Activated CD4-positive, alpha-beta T cell treated with anti-CD3 and anti-CD28 coated beads, Interleukin-2, amount 10 ng/mL, durations not matched to agents 7 days and 5 days (primary cell): Measurements from ENCODE around the gene ARHGAP11A. TPM values are rescaled to one million over a fixed set of nuclear protein-coding genes. Genes with fewer than 3 reads are reported as not detected.

Experiments
- CTCF ChIA-PET: fragments of 350-600 bp; sonication (Branson Sonifier 250); formaldehyde crosslinking; loops from one replicate; lab custom pipeline; 2021; ENCODE audit warnings: antibody characterized with exemption; lab: Charles Lee
- POLR2A ChIA-PET: fragments of 350-600 bp; sonication (Branson Sonifier 250); formaldehyde crosslinking; loops from one replicate; lab custom pipeline; 2021; ENCODE audit warnings: antibody characterized with exemption; lab: Charles Lee
- DNase-seq: peaks from one replicate; pipeline ENCODE4 v3.0.0-alpha.2; 2020
- H3K27ac Mint-ChIP-seq: one replicate; pipeline ENCODE4 v1.8.0; 2021; ENCODE audit warnings: mild to moderate bottlenecking, moderate library complexity, mixed read lengths
- H3K27me3 Mint-ChIP-seq: one replicate; pipeline ENCODE4 v1.8.0; 2021; ENCODE audit warnings: mixed read lengths
- H3K36me3 Mint-ChIP-seq: one replicate; pipeline ENCODE4 v1.8.0; 2021; ENCODE audit warnings: low read depth, mixed read lengths
- H3K4me1 Mint-ChIP-seq: one replicate; pipeline ENCODE4 v1.8.0; 2021; ENCODE audit warnings: mixed read lengths
- H3K4me3 Mint-ChIP-seq: one replicate; pipeline ENCODE4 v1.8.0; 2021; ENCODE audit warnings: mild to moderate bottlenecking, moderate library complexity, mixed read lengths
- H3K9me3 Mint-ChIP-seq: one replicate; pipeline ENCODE4 v1.8.0; 2021; ENCODE audit warnings: mixed read lengths
- total RNA-seq, 2 experiments: library from RNA; stranded (reverse); gene quantifications; one replicate each; pipeline ENCODE4 v1.2.3, GENCODE V29; 2021

The ARHGAP11A gene
- total RNA-seq, 2 experiments from 2014 or later = 148 to 160 TPM

GRCh38 chr15:32659340-32660155, 44.2 kb downstream of the ARHGAP11A start:
- H3K4me3 Mint-ChIP-seq = no peak overlapping the region
- no peak for DNase-seq
- H3K27me3 Mint-ChIP-seq = no peaks in the 10 kb centered on the region
- CTCF ChIA-PET = interaction anchor here (1.3 to 1.8 kb wide), 2 partner anchors 9 to 10 kb away, joined by 4 to 5 read pairs; no protein-coding TSS in a partner anchor
- POLR2A ChIA-PET = no interaction called here
- H3K36me3 Mint-ChIP-seq = peaks cover 22% of the 10 kb centered on the region
- no peak overlapping the region for H3K27ac Mint-ChIP-seq
- H3K4me1 Mint-ChIP-seq = peaks cover 18% of the 10 kb centered on the region
- H3K9me3 Mint-ChIP-seq = no peaks in the 10 kb centered on the region

- Mint-ChIP-seq H3K4me3 (no peak overlapping the region), H3K4me1 (no peaks in the 10 kb centered on the region), H3K27me3 (no peaks in the 10 kb centered on the region), H3K27ac (no peak overlapping the region), H3K36me3 (peaks cover 10% of the 10 kb centered on the region), H3K9me3 (no peaks in the 10 kb centered on the region)
- ChIA-PET CTCF (interaction anchor here (1.0 kb wide), 1 partner anchor 22 kb away, joined by 3 read pairs; the partner anchor contains the start of gene SCG5), POLR2A (no interaction called here)
- no peak for DNase-seq
Observed at GRCh38 chr15:32663671-32664070, 48.4 kb downstream of the ARHGAP11A start.

GRCh38 chr15:32664796-32665195, 49.5 kb downstream of the ARHGAP11A start:
- H3K4me1 Mint-ChIP-seq = no peaks in the 10 kb centered on the region
- CTCF ChIA-PET = no interaction called here
- POLR2A ChIA-PET = no interaction called here
- no peaks in the 10 kb centered on the region for H3K27me3 Mint-ChIP-seq
- H3K4me3 Mint-ChIP-seq = no peak overlapping the region
- no peaks in the 10 kb centered on the region for H3K9me3 Mint-ChIP-seq
- DNase-seq = no peak
- peaks cover 10% of the 10 kb centered on the region for H3K36me3 Mint-ChIP-seq
- H3K27ac Mint-ChIP-seq = no peak overlapping the region

GRCh38 chr15:32667321-32667720, 52.0 kb downstream of the ARHGAP11A start:
- ChIA-PET POLR2A (no interaction called here), CTCF (no interaction called here)
- Mint-ChIP-seq H3K4me3 (no peak overlapping the region), H3K4me1 (no peaks in the 10 kb centered on the region), H3K27ac (no peak overlapping the region), H3K27me3 (no peaks in the 10 kb centered on the region), H3K9me3 (no peaks in the 10 kb centered on the region), H3K36me3 (peaks cover 10% of the 10 kb centered on the region)
- DNase-seq = no peak

- CTCF ChIA-PET = interaction anchor here (0.9 to 1.3 kb wide), 2 partner anchors 10 to 13 kb away, joined by 3 to 4 read pairs; no protein-coding TSS in a partner anchor
- POLR2A ChIA-PET = no interaction called here
- no peak for DNase-seq
- Mint-ChIP-seq H3K4me1 (no peaks in the 10 kb centered on the region), H3K9me3 (no peaks in the 10 kb centered on the region), H3K36me3 (peaks cover 8% of the 10 kb centered on the region), H3K27me3 (no peaks in the 10 kb centered on the region), H3K27ac (no peak overlapping the region), H3K4me3 (no peak overlapping the region)
Observed at GRCh38 chr15:32668942-32669341, 53.6 kb downstream of the ARHGAP11A start.

- Mint-ChIP-seq H3K9me3 (no peaks in the 10 kb centered on the region), H3K36me3 (peaks cover 8% of the 10 kb centered on the region), H3K4me1 (no peaks in the 10 kb centered on the region), H3K4me3 (no peak overlapping the region), H3K27ac (no peak overlapping the region), H3K27me3 (no peaks in the 10 kb centered on the region)
- ChIA-PET POLR2A (no interaction called here), CTCF (interaction anchor here (0.9 to 1.3 kb wide), 2 partner anchors 9 to 14 kb away, joined by 3 to 4 read pairs; no protein-coding TSS in a partner anchor)
- no peak for DNase-seq
Observed at GRCh38 chr15:32669896-32670611, 54.8 kb downstream of the ARHGAP11A start.

- Mint-ChIP-seq H3K36me3 (peaks cover 8% of the 10 kb centered on the region), H3K4me3 (no peak overlapping the region), H3K27me3 (no peaks in the 10 kb centered on the region), H3K27ac (no peak overlapping the region), H3K9me3 (no peaks in the 10 kb centered on the region), H3K4me1 (no peaks in the 10 kb centered on the region)
- CTCF ChIA-PET = no interaction called here
- no peak for DNase-seq
- POLR2A ChIA-PET = no interaction called here
Observed at GRCh38 chr15:32670623-32671022, 55.3 kb downstream of the ARHGAP11A start.

GRCh38 chr15:32671339-32672325, 56.3 kb downstream of the ARHGAP11A start:
- H3K36me3 Mint-ChIP-seq = peaks cover 4% of the 10 kb centered on the region

GRCh38 chr15:32674681-32675080, 59.4 kb downstream of the ARHGAP11A start:
- no peaks in the 10 kb centered on the region for H3K4me1 Mint-ChIP-seq
- no peaks in the 10 kb centered on the region for H3K36me3 Mint-ChIP-seq
- no peak overlapping the region for H3K4me3 Mint-ChIP-seq
- POLR2A ChIA-PET = no interaction called here
- CTCF ChIA-PET = no interaction called here
- H3K27me3 Mint-ChIP-seq = no peaks in the 10 kb centered on the region
- DNase-seq = no peak
- no peaks in the 10 kb centered on the region for H3K9me3 Mint-ChIP-seq
- no peak overlapping the region for H3K27ac Mint-ChIP-seq

More at GRCh38 chr15:32671339-32672325, 56.3 kb downstream of the ARHGAP11A start:
- CTCF ChIA-PET = no interaction called here
- H3K4me1 Mint-ChIP-seq = no peaks in the 10 kb centered on the region
- POLR2A ChIA-PET = no interaction called here
- H3K27me3 Mint-ChIP-seq = no peaks in the 10 kb centered on the region
- H3K4me3 Mint-ChIP-seq = no peak overlapping the region
- no peak for DNase-seq
- H3K27ac Mint-ChIP-seq = no peak overlapping the region
- no peaks in the 10 kb centered on the region for H3K9me3 Mint-ChIP-seq

- DNase-seq = no peak
- H3K4me3 Mint-ChIP-seq = no peak overlapping the region
- H3K4me1 Mint-ChIP-seq = no peaks in the 10 kb centered on the region
- H3K36me3 Mint-ChIP-seq = no peaks in the 10 kb centered on the region
- ChIA-PET CTCF (interaction anchor here (1.2 kb wide), 1 partner anchor 9 kb away, joined by 3 read pairs; no protein-coding TSS in a partner anchor), POLR2A (no interaction called here)
- H3K27me3 Mint-ChIP-seq = no peaks in the 10 kb centered on the region
- H3K9me3 Mint-ChIP-seq = no peaks in the 10 kb centered on the region
- H3K27ac Mint-ChIP-seq = no peak overlapping the region
Observed at GRCh38 chr15:32675466-32675865, 60.2 kb downstream of the ARHGAP11A start.

- POLR2A ChIA-PET = no interaction called here
- Mint-ChIP-seq H3K9me3 (no peaks in the 10 kb centered on the region), H3K4me1 (no peaks in the 10 kb centered on the region), H3K27ac (no peak overlapping the region), H3K4me3 (no peak overlapping the region), H3K27me3 (no peaks in the 10 kb centered on the region), H3K36me3 (no peaks in the 10 kb centered on the region)
- CTCF ChIA-PET = interaction anchor here (1.2 kb wide), 1 partner anchor 8 kb away, joined by 3 read pairs; no protein-coding TSS in a partner anchor
- DNase-seq = no peak
Observed at GRCh38 chr15:32676169-32676568, 60.9 kb downstream of the ARHGAP11A start.

- H3K27ac Mint-ChIP-seq = no peak overlapping the region
- H3K9me3 Mint-ChIP-seq = no peaks in the 10 kb centered on the region
- DNase-seq = no peak
- no peaks in the 10 kb centered on the region for H3K36me3 Mint-ChIP-seq
- no peak overlapping the region for H3K4me3 Mint-ChIP-seq
- ChIA-PET CTCF (no interaction called here), POLR2A (no interaction called here)
- no peaks in the 10 kb centered on the region for H3K4me1 Mint-ChIP-seq
- no peaks in the 10 kb centered on the region for H3K27me3 Mint-ChIP-seq
Observed at GRCh38 chr15:32677238-32677750, 62.0 kb downstream of the ARHGAP11A start.
